GM21619 (cell line): ENCODE results near the gene KRT9.

Experiments used
- ATAC-seq: cut with Tn5 transposase; IDR thresholded peaks from one replicate; pipeline ENCODE4 v1.9.1; 2021; ENCODE audit not compliant: unreplicated experiment

KRT9 gene

GRCh38 chr17:41531993-41532392 lies 39.9 kb downstream of the KRT9 start:
- ATAC-seq, result no peak

DNA sequence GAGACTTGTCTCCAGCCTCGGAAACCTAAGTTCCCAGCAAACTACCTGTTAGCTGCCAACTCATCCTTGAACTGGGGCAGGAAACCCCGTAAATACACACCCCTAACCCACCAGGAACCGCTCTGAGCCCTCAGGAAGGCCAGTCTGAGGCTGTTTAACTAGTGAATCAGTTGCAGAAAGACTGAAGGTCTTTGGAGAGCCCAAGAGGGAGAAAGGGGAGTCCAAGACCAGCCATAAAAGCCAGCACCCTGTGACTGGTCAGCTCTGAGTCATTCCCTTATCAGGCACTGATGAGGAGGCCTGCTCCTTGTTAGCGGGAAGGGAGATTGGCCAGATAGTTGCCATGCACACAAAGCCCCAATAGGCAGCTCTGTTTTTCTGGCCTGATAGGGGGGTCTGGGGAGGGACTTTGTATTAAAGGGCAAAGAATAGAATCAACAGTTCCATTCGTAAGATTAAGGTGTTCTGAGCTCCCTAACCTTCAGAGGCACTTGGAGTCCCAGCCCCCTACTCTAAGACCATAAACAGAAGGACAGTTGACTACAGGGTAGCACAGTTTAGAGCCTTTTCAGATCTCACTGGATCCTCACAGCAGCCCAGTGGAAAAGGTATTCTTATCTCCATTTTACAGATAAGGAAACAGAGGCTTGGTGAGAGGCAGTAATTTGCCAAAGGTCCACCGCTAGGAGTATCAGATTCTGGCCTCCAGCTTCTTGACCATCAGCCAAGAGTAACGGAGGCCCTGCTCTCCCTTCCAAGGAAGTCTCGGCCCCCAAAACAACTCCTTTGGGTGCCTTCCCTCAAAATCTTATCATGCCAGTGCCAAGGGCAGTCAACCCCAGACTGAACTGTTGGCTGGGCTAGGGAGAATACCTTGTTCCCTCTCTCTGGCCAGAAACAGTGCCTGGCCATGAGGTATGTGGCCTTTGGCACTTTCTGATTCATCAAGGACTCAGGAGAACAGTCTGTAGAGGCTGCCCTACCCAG lies 41.5 kb downstream of the KRT9 start:
- no peak for ATAC-seq

GRCh38 chr17:41529491-41529915 lies 42.4 kb downstream of the KRT9 start:
- no peak for ATAC-seq

DNA sequence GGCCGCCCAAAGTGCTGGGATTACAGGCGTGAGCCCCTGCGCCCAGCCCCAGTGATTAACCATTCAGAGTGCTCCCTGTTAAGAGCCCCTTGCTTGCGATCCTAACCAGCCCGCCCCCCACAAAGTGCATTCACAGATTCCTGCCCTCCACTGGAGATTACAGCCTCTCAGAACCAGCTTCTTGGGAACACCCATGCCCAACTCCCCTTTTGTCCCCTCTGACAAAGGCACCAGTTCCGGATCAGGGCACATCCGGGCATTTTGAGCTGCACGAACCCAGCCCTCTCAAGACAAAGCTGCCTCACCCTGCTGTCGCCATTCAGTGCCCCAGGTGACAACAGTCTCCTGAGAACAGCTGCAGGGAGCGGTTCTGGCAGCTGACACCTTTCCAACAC lies 42.9 kb downstream of the KRT9 start:
- no peak for ATAC-seq

DNA sequence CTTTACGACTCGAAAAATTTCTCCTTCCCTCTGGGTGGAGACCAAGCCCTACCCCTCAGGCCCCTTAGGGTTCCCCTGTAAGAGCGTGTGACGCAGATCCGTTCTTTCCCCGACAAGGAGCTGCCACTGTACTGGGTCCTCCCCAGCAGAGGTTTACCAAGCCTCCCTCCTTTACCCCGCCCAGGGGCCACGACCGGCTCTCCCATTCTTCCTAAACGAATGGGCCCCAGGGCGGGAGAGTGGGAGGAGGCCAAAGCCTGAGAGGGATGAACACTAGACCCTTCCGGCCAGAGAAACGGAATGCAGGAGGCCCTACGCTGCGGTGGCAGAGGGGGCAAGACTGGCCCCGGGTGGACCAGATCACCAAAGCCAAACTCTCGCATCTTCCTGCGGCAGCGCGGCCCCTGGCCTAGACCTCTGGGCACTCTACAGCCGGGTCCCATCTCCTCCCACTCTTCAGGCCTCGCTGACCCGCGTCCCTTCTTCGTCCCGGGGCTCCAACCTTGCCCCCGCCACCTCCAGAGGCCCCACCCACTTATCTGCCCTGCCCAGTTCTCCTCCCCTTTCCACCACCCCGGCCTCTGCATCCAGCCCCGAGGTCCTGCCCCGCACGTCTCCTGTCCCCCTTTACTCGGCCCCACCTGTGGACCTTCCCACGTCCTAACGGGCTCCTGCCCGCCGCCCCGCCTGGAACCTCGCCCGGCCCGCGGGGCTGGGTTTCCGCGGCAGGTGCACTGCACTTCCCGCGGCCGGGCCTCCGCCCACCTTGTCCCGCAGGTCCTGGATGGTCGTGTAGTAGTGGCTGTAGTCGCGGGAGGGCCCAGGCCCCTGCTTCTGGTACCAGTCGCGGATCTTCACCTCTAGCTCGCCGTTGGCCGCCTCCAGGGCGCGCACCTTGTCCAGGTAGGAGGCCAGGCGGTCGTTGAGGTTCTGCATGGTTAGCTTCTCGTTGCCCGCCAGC lies 44.5 kb downstream of the KRT9 start:
- no peak for ATAC-seq

GRCh38 chr17:41524261-41524660 lies 47.6 kb downstream of the KRT9 start:
- ATAC-seq, result no peak

- no peak for ATAC-seq
Measured at GRCh38 chr17:41523787-41524186, 48.1 kb downstream of the KRT9 start.

- ATAC-seq, result no peak
Measured at GRCh38 chr17:41523225-41523593, 48.6 kb downstream of the KRT9 start.

DNA sequence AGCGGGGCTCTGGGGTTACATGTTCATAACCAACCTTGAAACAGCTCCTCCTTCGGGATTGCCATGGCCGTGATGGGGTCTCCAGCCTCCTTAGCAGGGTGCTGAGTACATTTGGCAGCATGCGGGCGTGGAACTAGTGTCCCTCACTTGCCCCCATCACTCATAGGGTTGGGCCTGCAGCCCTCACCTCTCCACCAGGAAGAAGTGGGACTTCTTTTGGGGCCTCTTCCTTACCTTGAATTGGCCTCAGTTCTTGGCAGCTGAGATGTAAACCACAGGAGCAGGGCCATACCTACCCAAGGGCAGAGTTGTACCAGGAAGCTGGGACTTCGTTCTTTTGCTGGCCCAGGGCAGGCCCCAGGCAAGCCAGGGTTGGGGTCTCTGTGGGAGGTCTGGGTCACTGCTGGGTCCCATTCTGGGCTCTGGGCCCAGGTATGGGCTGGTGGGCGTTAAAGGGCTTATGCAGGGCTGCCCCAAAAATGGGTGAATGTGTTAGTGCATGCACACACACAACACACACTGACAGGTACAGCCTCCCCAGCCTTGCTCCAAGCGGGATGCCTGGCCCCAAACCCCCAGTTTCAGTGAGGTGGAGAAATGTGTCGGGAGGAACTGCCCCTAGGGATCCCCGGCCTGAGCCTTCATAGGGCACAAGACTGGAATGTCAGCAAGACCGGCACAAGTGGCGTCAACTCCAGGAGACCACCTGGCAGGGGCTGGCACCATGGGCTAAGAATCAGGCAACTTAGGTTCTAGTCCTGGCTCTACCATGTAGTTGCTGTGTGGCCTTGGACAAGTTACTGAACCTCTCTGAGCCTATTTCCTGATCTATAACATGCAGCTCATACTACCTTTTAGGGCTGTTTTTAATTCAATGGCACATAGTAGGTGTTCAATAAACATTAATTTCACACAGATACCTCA lies 49.3 kb downstream of the KRT9 start:
- ATAC-seq, result no peak

- ATAC-seq, result no peak
Measured at GRCh38 chr17:41521574-41522261, 50.1 kb downstream of the KRT9 start.

- ATAC-seq, result no peak
Measured at GRCh38 chr17:41520821-41521521, 50.9 kb downstream of the KRT9 start.

DNA sequence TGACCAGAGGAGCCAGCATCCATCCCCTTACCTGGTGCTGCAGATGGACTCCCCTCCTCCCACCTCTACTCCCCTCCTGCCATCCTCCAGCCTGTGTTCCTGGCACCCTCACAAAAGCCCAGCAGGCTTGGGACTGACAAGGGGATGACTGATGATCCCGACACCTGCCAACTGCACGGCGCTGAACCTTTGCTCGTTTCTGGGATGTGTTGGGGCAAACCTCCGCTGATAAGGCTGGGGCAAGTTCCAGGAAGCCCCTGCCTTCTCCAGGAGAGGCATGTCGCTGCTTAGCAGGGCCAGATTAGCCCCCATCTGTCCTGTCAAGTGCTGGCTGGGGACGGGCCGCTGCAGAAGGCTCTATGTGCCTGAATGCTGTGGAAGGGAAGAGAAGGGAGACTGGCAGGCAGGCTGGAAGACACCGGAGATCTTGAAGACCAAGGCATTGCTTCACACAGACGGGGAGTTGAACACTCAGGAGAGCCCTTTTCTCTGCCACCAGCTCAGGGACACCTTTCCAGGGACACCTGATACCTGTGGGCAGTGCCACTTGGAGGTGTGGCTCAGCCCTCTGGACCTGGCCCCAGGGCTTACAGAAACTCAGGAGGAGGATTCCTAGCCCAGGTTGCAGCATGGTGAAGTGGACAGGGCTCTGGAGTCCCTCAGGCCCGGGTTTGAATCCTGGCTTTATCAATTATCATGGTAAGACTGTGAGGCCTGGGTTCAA lies 52.2 kb downstream of the KRT9 start:
- ATAC-seq, result no peak

DNA sequence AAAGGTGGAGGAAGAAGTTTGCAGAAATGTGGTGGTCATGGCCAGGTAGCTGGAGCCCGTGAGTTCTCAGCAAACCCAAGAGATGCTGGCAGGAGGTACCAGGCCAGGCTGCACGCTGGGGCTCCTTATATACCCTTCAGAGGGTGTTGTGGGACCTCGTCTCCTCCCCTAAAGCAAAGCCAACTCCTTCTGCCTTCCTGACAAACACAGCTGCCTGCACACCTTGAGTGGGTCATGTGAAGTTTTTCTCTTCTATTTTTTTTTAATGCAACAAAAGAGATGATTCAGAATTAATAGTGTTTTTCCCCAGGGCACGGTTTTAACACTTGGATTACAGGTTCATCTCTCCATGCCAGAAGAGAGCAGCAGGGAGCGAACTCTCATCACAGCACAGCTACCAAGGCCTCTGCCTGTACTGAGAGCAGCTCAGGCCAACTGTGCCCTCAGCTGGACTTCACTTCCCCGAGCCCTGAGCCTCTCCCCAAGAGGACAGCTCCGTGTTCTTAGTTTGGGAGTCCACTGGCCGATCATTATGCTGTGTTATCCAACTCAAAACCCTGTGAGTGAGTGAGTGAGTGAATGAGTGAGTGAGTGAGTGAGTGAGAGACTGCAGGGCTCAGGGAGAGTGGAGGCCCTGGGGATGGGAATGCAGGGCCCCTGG lies 52.9 kb downstream of the KRT9 start, which contains the start of gene KRT15:
TSS of gene KRT15 (minus strand) at position 102 of the 661 bp plus-strand sequence. CDS start at position 39, 63 bp downstream.
- ATAC-seq, result no peak

- ATAC-seq, result no peak
Measured at GRCh38 chr17:41518031-41518430, 53.8 kb downstream of the KRT9 start.

DNA sequence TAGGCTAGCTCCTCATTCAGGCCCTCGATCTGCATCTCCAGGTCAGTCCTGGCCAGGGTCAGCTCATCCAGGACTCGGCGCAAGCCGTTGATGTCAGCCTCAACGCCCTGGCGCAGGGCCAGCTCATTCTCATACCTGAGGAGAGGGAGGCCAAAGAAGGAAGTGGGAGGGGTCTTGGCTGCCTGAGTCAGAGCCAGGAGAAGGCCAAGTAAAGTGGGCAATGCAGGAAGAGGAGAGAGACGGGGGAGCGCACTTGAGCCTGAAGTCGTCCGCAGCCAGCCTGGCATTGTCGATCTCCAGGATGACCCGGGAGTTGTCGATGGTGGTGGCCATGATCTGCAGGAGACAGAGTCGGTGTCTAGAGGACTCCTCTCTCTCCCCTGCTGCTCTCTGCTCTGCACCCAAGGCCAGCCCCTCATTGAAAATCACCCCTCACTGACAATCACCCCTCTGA lies 55.0 kb downstream of the KRT9 start:
- ATAC-seq, result no peak

DNA sequence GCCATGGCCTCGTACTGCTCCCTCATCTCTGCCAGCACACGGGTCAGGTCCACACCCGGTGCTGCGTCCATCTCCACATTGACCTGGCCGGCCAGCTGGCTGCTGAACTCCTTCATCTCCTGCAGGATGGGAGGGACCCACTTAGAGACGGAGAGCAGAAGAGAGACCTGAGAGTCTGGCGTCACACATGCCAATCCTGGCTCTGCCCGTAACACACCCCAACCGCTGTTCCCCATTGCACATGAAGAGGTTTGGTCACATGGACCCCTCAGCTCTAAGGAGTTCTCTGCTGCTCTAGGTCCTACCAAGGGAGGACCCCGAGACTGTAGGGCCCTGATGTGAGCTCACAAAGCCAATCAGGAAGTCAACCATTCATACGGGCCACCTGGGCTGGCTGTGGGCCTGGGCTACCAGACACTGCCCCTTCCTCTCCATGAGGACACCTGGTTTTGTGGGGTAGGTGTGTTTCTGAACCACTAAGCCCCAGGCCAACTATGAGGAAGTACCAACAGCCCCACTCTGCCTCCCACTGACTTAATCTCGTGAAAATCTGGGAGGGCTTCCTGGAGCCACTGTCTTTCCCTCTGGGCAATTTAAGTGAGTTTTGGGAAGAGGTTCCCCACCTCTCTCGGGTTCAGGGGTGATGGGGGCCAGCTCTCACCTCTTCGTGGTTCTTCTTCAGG lies 55.6 kb downstream of the KRT9 start:
- ATAC-seq, result no peak
